DMS153 treated with DMSO at 0.1 percent for 48 hours (cell line): ENCODE data around the gene EYS.

Experiments
- DNase-seq: peaks from one replicate; lab custom pipeline; 2025; ENCODE audit not compliant: unreplicated experiment; lab: John Stamatoyannopoulos, UW

The EYS gene

DNA sequence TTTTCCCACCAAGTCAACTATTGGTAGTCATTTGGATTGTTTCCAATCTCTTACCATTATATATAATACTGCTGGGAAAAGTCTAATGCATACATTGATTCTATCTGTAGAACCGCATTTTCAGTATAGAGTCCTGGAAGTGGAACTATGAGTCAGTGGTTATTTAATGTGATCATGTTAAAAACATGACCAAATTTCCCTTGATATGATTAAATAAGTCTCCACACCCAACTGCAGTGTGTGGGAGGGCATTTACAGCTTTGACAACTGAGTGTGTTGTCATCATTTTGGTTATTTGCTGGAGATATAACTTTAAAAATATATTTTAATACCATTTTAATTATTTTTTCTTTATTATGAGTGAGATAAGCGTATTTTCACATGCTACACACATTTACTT lies 1027.6 kb downstream of the EYS start:
- no peak for DNase-seq

DNA sequence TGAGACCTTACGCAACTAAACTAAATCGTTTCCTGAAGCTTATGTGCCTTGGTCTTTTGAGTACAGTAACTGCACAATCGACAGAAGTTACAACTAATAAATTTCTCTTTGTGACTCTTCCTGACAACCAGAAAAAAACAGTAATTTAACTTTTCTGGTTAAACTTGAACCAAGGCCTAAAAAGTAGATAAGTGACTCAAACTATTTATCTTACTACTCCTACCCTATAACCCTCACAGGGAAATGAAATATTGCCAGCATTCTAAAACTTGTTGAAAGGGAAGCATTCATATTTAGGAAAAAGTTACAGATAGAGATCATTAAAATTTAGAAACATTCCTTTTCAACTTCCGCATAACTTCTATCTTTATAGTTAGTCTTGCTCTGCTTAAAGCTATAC lies 1034.4 kb downstream of the EYS start:
- no peak for DNase-seq

DNA sequence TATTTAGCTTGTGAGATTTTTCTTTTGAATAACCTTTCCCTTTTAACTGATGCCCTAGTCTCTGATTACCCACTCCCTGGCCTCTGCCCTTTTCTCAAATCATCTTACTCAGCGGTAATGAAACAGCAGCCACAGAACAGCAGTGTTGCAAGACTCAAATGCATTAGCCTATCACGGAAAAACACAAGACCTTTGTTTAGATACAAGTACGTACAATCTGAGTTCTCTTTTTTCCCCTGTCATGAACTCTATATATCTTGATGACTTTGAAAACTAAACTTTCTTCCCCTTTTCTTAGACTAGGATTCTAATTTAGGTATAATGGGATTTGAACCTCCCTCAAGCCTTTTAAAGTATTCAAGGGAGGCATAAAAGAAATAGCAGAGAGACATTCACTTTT lies 1034.9 kb downstream of the EYS start:
- DNase-seq, result no peak

DNA sequence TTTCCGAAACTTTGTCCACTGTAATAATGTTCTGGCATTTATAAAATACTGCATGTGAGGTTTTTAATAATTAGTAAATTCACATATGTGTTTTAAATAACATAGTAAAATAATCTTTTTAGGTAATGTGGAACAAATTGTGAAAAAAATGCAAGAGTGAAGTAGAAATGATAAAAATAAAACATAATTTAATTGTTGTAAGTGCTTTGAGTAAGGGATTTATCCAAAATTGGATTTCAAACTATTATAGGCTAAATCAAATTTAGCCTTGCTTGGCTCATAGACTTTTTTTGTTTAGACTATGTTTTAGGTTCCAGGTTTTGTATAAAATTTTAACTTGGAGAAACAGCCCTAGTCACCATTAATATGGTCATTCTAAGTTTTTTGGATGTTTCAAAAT lies 1041.9 kb downstream of the EYS start:
- no peak for DNase-seq

DNA sequence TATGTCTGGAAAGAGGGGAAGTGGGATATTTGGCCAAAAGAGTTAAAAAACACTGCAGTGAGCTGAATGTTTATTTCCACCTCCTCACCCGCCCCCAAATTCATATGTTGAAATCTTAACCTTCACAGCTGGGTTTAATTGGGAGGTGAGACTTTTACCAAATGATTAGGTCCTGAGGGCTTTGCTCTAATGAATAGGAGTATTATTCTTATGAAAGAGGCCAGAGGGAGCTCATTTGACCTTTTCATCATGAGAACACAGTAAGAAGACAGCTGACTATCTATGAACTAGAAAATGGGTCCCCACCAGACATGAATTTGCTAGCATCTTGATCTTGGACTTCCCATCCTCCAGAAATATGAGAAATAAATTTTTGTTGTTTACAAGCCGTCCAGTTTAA lies 1042.5 kb downstream of the EYS start:
- no peak for DNase-seq

DNA sequence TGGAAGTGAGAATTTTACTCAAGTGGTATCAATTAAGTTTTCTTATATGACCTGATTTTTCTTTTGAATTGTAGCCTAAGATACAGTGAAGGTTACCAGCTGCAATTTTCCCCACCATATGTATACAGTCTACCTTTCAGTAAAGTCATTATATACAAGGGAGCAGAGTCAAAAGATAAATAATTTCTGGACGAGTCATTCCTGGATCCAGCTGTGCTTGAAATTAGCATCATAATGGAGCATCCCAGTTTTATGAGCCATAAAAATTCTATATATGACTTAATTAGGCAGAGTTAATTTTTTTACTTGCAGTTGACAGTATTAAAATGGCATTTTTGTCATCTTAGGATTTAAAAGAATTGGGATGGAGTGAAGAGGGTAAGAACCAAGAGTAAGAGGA lies 1063.0 kb downstream of the EYS start:
- no peak for DNase-seq

DNA sequence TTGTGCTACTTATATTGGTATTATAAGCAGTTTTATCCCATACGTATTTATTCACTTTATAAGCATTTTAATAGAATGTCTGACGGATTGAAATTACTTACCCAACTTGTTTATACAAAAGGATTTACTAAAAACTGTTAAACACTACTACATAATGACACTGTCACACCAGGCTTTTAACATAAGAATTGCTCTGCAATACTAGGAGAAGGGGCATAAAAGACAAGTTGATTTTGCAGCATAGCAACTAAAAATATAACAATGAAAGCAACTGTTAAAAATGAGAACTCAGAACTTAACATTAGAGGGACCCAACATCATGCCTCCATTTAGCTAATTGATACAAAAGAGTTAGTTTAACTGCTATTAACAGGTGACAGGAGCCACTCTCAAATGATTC lies 1076.1 kb downstream of the EYS start:
- DNase-seq, result no peak

DNA sequence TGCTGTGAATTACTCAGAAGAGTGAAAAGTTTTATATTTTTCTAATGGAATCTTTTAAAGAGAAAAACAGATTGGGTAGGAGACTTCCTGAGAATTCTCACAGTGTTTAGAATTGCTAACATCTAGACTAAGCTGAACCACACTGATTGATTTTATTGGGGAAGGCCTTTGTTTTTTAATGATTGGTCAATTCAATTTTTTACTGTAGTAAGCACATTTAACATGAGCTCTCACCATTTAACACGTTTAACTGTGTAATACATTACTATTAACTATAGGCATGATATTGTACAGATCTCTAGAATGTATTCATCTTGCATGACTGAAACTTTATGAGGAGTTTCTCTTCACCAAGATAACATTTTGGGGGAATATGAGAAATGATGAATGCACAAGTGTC lies 1084.1 kb downstream of the EYS start:
- no peak for DNase-seq

DNA sequence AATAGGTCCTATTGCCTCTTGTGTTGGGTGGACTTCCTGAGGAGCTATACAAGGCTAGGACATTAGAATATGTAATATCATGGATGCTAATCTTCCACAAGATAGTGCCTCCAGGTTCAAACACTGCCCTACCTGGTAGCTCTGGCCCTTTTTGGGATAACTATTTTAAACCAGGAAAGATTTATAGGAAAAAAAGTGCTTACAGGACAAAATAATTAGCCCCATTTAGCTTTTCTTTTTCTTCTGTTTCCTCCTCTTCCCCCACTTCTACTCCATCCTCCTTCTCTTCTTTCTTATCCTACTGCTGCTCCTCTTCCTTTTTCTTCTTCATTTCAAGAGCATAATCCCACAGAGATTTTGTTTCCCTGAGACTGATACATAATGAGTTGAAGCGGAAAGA lies 1104.0 kb downstream of the EYS start:
- no peak for DNase-seq

DNA sequence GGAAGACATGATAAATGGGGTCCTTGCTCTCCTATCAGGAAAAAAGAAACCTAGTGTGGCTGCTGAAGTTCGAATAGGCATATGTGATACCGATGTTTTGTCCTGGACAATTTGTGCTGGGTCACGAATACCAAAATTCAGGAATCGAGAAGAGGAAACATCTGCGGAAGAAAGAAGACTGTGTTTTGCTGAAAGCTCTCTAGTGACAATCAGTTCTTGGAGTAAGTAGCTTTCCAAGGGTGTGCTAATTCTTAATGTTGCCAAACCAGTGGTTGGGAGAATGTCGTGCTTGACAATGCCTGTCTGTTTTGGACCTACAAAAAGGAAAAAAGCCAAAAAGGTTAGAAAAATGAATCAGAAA lies 1115.4 kb downstream of the EYS start:
- no peak for DNase-seq

DNA sequence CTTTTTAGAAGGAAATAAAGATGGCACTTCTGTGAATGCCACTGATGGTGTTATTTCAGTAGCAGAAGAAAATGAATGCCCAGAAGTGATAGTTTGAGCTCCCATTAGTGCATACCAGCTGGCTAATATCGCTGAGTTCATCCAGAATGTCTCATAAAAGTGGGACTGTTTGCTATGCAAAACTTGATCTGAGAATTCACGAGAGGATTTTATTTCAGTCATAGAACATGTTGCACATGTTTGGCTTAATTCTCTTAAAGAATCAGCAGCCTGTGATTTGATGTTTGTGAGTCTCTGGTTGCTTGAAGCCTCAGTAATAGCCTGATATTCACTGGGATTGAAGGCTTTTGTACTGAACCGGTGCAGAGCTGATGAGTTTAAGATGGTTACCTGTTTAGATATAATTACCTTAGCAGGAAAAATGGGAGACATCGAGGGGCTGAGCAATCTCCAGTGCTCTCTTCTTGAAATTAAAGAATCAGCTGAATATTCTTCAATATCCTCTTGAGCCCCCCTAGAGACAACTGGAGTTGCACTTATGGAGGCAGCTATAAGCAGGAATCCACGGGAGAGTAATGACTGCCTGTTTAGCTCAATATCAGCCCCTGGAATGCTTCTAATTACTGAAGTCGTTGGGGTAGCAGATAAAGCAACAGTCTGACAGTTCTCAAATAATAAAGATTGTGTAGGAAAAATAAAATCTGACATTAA lies 1115.9 kb downstream of the EYS start:
- no peak for DNase-seq

DNA sequence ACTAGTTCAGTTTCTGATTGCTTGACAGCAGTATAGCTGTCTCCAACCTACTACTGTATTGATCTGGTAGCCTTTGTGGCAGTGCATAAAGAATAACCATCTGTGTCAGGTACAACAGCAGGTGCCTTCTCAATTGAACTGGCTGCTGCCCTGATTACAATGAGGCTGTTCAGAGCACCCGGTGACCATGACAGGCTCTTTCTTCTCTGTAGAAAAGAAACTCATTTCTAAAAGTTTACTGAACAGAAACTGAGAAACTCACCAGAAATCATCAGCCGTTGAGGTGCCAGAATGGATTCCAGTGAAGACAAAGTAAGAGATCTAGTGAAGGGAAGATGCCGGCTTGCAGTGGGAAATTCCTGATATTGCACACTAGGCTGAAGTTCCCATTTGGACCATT lies 1117.1 kb downstream of the EYS start:
- no peak for DNase-seq

DNA sequence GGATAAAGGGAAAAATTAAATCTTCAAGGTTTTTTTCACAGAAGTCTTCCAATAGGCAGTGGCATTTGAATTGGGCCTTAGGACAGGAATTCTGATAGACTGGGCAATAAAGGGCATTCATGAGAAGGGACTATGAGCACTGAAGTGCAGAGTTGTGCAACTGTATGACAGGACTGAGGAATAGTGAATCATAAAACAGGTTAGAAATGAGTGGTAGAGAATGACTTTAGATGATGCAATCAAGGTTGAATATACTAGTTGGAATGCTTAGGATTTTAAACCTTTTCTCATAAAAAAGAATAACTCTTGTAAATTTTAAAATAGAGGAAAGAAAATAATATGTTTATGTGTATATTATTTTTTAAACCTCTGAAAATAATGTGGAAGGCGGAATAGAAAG lies 1126.7 kb downstream of the EYS start:
- DNase-seq, result no peak

DNA sequence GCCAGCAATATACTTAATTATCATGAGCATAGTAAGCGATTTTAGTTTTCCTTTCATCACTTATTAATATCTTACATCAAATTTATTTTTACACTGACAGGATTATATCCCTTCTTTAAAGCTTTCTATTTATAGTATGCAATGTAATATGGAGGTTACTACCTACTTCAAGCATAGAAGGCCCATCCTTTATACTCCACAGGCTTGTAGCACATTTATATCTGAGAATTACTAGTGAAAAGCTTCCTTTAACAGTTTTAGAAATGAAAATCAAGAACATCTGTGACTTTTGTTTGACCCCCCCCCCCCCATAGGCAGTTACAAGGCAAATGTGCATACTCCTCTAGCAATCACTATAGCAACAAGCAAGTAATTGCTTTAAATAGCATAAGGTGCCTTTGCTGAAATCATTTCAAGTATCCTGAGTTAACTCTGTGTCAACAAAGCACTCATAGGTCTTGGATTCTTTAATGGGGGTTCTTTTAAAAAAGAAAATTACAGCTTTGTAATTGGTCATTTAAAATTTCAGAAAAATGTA lies 1153.7 kb downstream of the EYS start:
- no peak for DNase-seq

DNA sequence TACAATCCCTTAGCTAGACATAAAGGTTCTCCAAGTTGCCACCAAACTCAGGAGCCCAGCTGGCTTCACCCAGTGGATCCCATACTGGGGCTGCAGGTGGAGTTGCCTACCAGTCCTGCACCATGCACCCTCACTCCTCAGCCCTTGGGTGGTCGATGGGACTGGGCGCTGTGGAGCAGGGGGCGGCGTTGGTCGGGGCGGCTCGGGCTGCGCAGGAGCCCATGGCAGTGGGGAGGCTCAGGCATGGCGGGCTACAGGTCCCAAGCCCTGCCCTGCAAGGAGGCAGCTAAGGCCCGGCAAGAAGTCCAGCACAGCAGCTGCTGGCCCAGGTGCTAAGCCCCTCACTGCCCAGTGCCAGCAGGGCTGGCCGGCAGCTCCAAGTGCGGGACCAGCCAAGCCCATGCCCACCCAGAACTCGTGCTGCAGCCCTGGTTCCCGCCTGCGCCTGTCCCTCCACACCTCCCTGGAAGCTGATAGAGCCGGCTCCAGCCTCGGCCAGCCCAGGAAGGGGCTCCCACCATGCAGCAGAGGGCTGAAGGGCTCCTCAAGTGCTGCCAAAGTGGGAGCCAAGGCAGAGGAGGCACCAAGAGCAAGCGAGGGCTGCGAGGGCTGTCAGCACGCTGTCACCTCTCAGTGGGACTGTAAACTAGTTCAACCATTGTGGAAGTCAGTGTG lies 1159.3 kb downstream of the EYS start:
- no peak for DNase-seq

DNA sequence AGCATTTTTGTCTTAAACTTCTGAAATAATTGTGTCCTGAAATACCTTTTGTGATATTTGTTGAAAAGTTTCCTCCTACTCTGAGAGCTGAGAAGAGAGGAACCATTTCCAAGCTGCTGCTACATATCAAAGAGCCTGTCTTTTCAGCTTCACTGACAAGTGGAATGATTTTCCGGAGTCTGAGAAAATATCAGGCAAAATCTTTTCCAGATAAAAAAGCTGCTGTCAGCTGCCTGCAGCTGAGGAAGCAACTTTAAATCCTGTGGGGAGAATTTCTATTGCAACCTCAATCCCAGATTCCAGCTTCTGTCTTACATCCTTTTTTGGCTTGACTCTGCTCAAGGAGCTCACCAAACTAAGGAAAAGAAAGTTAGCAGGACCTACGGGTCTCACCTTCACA lies 1167.1 kb downstream of the EYS start:
- DNase-seq, result no peak

DNA sequence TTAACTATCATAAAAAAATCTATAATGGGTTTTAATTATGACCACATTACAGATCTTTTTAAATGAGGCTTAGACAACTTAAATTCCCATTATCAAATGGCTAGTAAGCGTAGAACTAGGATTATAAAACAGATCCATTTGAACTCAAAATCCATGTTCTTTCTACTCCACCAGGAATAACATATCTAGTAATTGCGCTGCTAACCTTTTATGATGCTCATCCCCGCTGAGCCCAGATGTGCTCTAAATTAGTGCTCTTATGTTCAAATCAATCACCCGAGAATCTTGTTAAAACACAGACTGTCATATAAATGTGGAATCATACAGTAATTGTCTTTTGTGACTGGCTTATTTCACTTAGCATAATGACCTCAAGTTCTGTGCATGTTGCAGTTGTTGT lies 1168.3 kb downstream of the EYS start:
- no peak for DNase-seq

DNA sequence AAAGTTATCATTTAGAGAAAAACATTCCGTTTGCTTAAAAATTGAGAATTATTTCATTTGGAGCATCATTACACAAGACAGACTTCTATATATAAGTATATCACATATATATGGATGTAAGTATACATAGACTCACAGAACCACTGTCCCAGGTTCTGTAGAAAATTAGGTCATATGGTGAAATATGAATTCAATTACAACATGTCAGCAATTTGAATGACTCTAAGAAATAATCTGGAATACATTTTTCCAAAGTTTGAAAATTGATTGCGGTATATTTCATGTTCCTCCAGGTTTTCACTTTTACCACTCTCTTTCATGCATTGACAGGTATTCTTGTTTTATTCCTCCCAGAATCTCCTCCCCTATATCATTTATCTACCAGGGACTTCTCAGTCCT lies 1179.1 kb downstream of the EYS start:
- DNase-seq, result no peak

DNA sequence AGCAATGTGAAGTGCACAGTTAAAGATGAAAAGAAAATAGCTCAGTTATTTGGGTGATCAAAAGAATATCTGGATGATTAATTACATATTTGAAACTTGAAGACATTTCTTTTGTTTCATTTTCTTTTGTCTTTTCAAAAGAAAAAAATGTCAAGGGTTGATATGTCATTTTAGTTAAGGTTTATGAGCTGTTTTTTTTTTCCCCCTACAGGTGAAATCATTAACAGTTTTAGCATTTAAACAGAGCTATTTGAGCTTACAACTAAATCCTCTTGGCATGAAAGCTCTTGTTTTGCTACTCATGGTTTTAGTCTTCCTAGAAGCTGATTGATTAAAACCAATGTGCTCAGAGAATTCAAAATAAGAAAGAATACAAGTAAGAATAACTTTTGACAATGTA lies 1184.2 kb downstream of the EYS start:
- no peak for DNase-seq

DNA sequence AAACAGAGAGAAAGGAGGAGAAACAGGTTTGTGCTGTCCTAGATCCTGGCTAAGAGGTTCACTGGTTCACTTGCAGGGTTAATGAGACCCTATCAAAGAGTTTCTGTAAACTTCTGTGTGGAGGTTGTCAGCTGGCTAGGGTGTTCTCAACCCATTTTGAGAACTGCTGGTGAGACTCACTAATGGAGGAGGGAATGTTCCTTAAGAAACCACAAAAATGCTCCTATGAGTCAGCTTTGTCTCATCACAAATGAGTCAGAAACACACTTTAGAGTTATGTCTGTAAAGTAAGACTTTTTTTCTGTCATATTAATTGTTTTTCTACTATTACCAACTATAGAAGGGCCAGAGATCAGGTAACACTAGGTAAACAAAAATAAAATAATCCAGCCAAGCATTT lies 1187.0 kb downstream of the EYS start:
- no peak for DNase-seq

DNA sequence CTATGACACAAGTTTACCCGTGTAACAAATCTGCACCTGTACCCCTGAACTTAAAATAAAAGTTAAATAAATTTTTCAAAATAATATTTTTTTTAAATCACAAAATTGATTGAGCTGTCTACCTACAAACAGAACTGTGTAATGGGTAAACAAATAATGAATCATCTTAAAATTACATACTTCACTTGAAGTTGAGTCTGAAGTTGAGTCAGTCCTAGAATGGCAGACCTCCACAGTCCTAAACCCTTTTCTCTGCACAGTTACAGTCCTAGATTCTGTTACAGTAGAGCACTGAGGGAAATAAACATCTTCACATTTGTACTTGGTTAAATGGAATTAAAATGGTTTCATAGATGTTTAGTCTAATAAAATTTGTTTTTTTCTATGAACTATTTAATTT lies 1190.6 kb downstream of the EYS start:
- no peak for DNase-seq

DNA sequence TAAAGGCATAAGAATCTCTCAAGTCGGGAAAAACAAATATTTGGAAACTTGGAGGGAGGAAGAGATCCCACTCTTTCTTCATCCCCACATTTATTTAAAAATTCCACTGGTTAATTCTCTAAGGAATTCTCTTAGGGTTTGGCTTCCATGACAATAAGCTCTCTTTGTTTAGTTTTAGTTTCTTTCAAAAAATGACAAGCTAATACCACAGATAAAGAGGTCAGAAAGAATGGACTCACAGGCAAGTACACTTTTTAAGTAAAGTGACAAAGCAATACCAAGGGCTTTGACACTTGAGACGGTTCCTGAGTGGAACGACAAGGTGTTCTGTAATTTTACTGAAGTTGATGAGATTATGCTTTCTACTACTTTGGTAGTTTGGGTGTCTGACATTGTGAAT lies 1199.4 kb downstream of the EYS start:
- DNase-seq, result no peak

DNA sequence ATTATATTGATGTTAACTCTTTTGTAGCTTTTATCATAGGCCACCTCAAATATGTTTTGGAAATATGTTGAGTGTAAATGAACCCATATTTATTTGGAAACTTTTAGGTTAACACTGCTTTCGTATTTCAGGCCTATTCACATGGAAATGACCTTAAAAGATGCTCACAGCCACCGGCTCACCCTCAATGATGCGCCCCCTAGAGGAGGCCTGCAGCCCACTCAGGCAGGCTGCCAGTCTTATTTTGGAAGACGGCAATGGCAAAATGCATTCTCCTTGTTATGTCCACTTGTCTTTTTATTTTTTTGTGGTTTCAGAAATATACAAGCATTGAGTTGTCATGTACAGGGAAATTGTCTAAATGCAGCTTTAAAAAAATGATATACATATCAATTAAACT lies 1201.7 kb downstream of the EYS start:
- no peak for DNase-seq
